SU-DHL-6 (cell line): ENCODE results near the gene GPR55.

Experiments used
- H2AFZ ChIP-seq: fragments of 200-600 bp; sonication (generic); 2 replicates; pipeline ENCODE4 v1.6.1; 2014; ENCODE audit warnings: low read depth, mild to moderate bottlenecking, moderate library complexity, mixed read lengths, antibody characterized with exemption, low read length; ENCODE audit not compliant: severe bottlenecking
- H3F3A ChIP-seq: fragments of 200-600 bp; shearing (Covaris generic); 2 replicates; pipeline ENCODE4 v1.6.0; 2016; ENCODE audit warnings: antibody characterized with exemption, mild to moderate bottlenecking; ENCODE audit not compliant: insufficient read depth
- H3K27ac ChIP-seq: fragments of 200-600 bp; sonication (generic); 2 replicates; pipeline ENCODE4 v1.5.1; 2016; ENCODE audit warnings: low read depth, mild to moderate bottlenecking, low read length, moderate library complexity, mixed read lengths
- H3K27me3 ChIP-seq: fragments of 200-600 bp; sonication (generic), shearing (Covaris generic); 2 replicates; pipeline ENCODE4 v1.6.0; 2014; ENCODE audit warnings: mild to moderate bottlenecking, low read length
- H3K36me3 ChIP-seq: fragments of 200-600 bp; sonication (generic); 2 replicates; pipeline ENCODE4 v1.6.1; 2014; ENCODE audit warnings: mild to moderate bottlenecking, low read length, mixed read lengths
- H3K4me2 ChIP-seq: fragments of 300-600, 200-600 bp; shearing (Covaris generic), sonication (generic); 2 replicates; pipeline ENCODE4 v1.6.0; 2014; ENCODE audit warnings: low read length, low read depth, mild to moderate bottlenecking; ENCODE audit not compliant: poor library complexity, severe bottlenecking
- H3K4me3 ChIP-seq: fragments of 200-600 bp; sonication (generic); 2 replicates; pipeline ENCODE4 v1.5.1; 2014; ENCODE audit warnings: antibody characterized with exemption, low read length, mild to moderate bottlenecking, mixed read lengths; ENCODE audit not compliant: insufficient read depth, poor library complexity, severe bottlenecking
- H3K79me2 ChIP-seq: fragments of 200-600 bp; sonication (generic); 2 replicates; pipeline ENCODE4 v1.6.1; 2014; ENCODE audit warnings: mild to moderate bottlenecking, low read length, moderate library complexity; ENCODE audit not compliant: insufficient read depth
- H3K9ac ChIP-seq: fragments of 200-600 bp; sonication (generic); 2 replicates; pipeline ENCODE4 v1.7.0; 2014; ENCODE audit warnings: mild to moderate bottlenecking, low read length
- H3K9me2 ChIP-seq: fragments of 200-600 bp; sonication (generic); replicated peaks from 2 replicates; pipeline ENCODE4 v1.6.1; 2014; ENCODE audit warnings: low read length; ENCODE audit not compliant: insufficient read depth
- H3K9me3 ChIP-seq: fragments of 200-600 bp; sonication (generic); 2 replicates; pipeline ENCODE4 v1.6.1; 2014; ENCODE audit warnings: low read length, mixed read lengths; ENCODE audit not compliant: insufficient read depth
- H4K20me1 ChIP-seq: fragments of 200-600 bp; sonication (generic); 2 replicates; pipeline ENCODE4 v1.6.1; 2014; ENCODE audit warnings: low read depth, mild to moderate bottlenecking, antibody characterized with exemption, low read length, moderate library complexity, mixed read lengths
- CTCF ChIP-seq: fragments of 200-600 bp; sonication (generic); IDR thresholded peaks from one replicate; pipeline ENCODE4 v1.5.1; 2017; ENCODE audit warnings: antibody characterized with exemption, mild to moderate bottlenecking, low read length, moderate library complexity; ENCODE audit not compliant: insufficient read depth, poor library complexity, severe bottlenecking
- EZH2phosphoT487 ChIP-seq: fragments of 200-600 bp; sonication (generic), shearing (Covaris generic); conservative IDR thresholded peaks from 2 replicates; pipeline ENCODE4 v1.6.1; 2018; ENCODE audit warnings: mild to moderate bottlenecking, antibody characterized with exemption, low read length, moderate library complexity, mixed read lengths

The GPR55 gene

DNA sequence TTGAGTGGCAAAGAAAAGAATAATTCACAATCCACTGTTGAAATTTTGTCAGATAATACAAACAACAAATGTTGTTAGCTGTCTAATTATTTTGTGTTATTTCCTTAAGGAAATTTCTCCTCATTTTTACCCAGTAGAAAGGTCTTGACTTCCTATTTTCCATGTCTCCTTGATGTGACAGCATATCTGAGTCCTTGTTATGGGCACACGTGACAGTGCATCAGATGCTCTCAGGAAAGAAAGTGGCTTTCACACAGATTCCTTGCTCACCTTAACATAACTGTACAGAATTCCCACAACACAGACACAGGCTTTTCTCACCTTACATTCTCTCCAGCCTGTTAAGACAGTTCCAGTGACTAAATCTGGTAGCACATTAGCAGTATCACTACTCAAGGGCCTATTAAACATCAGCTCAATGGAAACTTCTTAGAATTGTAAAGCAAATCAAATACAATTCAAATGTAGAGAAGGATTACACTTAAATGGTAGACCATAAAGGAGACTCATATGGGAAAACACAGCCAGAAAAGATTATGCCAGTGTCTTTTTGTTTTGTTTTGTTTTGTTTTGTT is 30.2 kb upstream of the GPR55 start:
- Histone ChIP-seq H3F3A (no peaks in the 10 kb centered on the region), H4K20me1 (no peaks in the 10 kb centered on the region), H3K36me3 (no peaks in the 10 kb centered on the region), H3K9ac (no peak overlapping the region), H3K79me2 (no peaks in the 10 kb centered on the region), H3K27ac (no peak overlapping the region), H3K9me3 (no peaks in the 10 kb centered on the region), H3K9me2 (no peaks in the 10 kb centered on the region), H3K27me3 (no peaks in the 10 kb centered on the region), H3K4me3 (no peak overlapping the region), H3K4me2 (no peak overlapping the region), H2AFZ (no peak overlapping the region)
- TF ChIP-seq EZH2phosphoT487 (no peak), CTCF (no peak)

GRCh38 chr2:230954746-230955145 is 29.7 kb upstream of the GPR55 start:
- H2AFZ ChIP-seq: no peak overlapping the region
- H3K27ac ChIP-seq: no peak overlapping the region
- no peaks in the 10 kb centered on the region for H3K9me3 ChIP-seq
- H3K4me2 ChIP-seq: no peak overlapping the region
- H3K9ac ChIP-seq: no peak overlapping the region
- no peaks in the 10 kb centered on the region for H3K36me3 ChIP-seq
- H3K4me3 ChIP-seq: no peak overlapping the region
- no peaks in the 10 kb centered on the region for H3K79me2 ChIP-seq
- no peak for TF ChIP-seq EZH2phosphoT487
- TF ChIP-seq CTCF: no peak
- no peaks in the 10 kb centered on the region for H3K9me2 ChIP-seq
- no peaks in the 10 kb centered on the region for H4K20me1 ChIP-seq
- H3K27me3 ChIP-seq: no peaks in the 10 kb centered on the region
- no peaks in the 10 kb centered on the region for H3F3A ChIP-seq

DNA sequence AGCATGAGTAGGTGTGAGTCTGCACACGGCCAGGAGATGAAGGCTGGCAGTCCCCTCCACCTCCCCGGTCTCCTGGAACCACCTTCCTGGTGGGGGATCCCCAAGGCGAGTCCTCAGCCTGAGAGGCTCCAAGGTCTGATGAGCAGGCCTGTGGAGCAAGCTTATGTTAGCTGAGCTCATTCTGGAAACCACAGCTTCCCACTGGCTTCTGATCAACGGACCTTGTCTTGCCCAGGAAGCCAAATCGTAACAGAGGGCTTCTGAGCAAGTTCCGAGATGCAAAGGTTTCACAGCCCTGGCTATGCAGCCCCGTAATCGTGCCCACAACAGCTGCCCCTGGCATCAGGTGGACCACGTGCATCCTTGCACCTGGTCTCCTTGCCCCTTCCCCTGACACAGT is 28.8 kb upstream of the GPR55 start:
- no peaks in the 10 kb centered on the region for H3K9me2 ChIP-seq

More for the DNA sequence above, 28.8 kb upstream of the GPR55 start:
- Histone ChIP-seq H3K27ac (no peak overlapping the region), H3K79me2 (no peaks in the 10 kb centered on the region), H3K9me3 (no peaks in the 10 kb centered on the region), H3K9ac (no peak overlapping the region), H3F3A (no peaks in the 10 kb centered on the region), H3K4me2 (no peak overlapping the region), H2AFZ (no peak overlapping the region), H3K27me3 (no peaks in the 10 kb centered on the region), H4K20me1 (no peaks in the 10 kb centered on the region), H3K36me3 (no peaks in the 10 kb centered on the region), H3K4me3 (no peak overlapping the region)
- no peak for TF ChIP-seq EZH2phosphoT487
- no peak for TF ChIP-seq CTCF
